Right atrium auricular region (tissue), 2 donors: ENCODE measurements around the gene FKBP5. TPM values are rescaled to one million over a fixed set of nuclear protein-coding genes. Genes with fewer than 3 reads are reported as not detected.

Source experiments
- DNase-seq: peaks from one replicate; pipeline ENCODE4 v3.0.0-alpha.2; 2019; ENCODE audit warnings: low spot score
- H3K27ac ChIP-seq, 2 donors: fragments of 200-600 bp; sonication (generic); 1 replicate in 1 of 2; 2 replicates in 1 of 2; pipeline ENCODE4 v1.5.1; 2016 to 2019
- H3K27me3 ChIP-seq, 2 donors: fragments of 200-600 bp; sonication (generic); one replicate each; pipeline versions ENCODE4 v1.5.1 to v1.6.0; 2017 to 2019
- H3K36me3 ChIP-seq: fragments of 200-600 bp; sonication (generic); one replicate; pipeline ENCODE4 v1.5.1; 2016
- H3K4me1 ChIP-seq, 2 donors: fragments of 200-600 bp; sonication (generic); one replicate each; pipeline versions ENCODE4 v1.5.1 to v1.6.0; 2017 to 2019
- H3K4me3 ChIP-seq, 2 donors: fragments of 200-600 bp; sonication (generic); 1 replicate in 1 of 2; 2 replicates in 1 of 2; pipeline ENCODE4 v1.5.1; 2017 to 2019; ENCODE audit warnings: mild to moderate bottlenecking in 1 of 2, moderate library complexity in 1 of 2
- H3K9me3 ChIP-seq, 2 donors: fragments of 200-600 bp; sonication (generic); one replicate each; pipeline ENCODE4 v1.5.1; 2019
- total RNA-seq, 2 donors: library from RNA; depleted of rRNA; stranded (reverse); fragments of >200 nt; gene quantifications; one replicate each; pipeline ENCODE4 v1.1.0, GENCODE V29; 2016
- TF ChIP-seq, protein P1 (sequence below), 2 donors: fragments of 200-600 bp; sonication (generic); IDR thresholded peaks; one replicate each; pipeline ENCODE4 v1.5.1; 2019; ENCODE audit warnings: antibody characterized with exemption in 2 of 2

Gene FKBP5
- total RNA-seq, 2 donors from 2014 or later = 135 TPM

DNA sequence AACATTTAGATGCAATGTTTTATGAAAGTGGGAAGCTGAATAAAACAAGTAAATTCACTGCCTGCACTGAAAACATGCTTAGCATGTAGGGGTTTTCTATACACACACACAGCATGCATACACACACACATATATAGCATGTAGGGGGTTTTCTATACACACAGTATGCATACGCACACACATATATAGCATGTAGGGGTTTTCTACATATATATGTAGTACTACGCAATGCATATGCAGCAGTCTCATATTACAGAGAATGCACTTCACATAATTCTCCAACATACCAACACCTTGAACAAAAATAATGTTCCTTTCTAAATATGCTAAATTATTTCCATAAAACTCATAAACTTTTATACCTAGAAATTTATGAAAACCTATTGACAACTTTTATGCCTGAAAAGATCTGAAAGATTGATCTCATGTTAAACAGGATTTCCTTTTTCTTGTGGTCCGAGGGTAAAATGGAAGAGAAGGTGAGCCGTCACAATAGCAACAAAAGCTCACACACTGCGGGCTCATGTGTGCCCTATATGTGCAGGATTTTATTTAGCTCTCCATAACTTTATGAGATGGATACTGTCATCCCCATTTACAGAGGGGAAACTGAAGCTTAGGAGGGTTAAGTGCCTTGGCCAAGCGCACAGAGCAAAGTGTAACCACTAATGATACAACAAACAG, 94.1 kb downstream of the FKBP5 start:
- Histone ChIP-seq H3K27ac (peak overlapping the region in 1 of 2 donors; percentile 21), H3K4me1 (peaks cover 0 to 76% of the 10 kb centered on the region in 2 donors), H3K9me3 (no peaks in the 10 kb centered on the region), H3K27me3 (no peaks in the 10 kb centered on the region), H3K36me3 (peaks cover 72% of the 10 kb centered on the region), H3K4me3 (no peak overlapping the region)
- TF ChIP-seq, protein P1, sequence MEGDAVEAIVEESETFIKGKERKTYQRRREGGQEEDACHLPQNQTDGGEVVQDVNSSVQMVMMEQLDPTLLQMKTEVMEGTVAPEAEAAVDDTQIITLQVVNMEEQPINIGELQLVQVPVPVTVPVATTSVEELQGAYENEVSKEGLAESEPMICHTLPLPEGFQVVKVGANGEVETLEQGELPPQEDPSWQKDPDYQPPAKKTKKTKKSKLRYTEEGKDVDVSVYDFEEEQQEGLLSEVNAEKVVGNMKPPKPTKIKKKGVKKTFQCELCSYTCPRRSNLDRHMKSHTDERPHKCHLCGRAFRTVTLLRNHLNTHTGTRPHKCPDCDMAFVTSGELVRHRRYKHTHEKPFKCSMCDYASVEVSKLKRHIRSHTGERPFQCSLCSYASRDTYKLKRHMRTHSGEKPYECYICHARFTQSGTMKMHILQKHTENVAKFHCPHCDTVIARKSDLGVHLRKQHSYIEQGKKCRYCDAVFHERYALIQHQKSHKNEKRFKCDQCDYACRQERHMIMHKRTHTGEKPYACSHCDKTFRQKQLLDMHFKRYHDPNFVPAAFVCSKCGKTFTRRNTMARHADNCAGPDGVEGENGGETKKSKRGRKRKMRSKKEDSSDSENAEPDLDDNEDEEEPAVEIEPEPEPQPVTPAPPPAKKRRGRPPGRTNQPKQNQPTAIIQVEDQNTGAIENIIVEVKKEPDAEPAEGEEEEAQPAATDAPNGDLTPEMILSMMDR (IDR thresholded peaks at IDR 0.05) = no peak
- no peak for DNase-seq

DNA sequence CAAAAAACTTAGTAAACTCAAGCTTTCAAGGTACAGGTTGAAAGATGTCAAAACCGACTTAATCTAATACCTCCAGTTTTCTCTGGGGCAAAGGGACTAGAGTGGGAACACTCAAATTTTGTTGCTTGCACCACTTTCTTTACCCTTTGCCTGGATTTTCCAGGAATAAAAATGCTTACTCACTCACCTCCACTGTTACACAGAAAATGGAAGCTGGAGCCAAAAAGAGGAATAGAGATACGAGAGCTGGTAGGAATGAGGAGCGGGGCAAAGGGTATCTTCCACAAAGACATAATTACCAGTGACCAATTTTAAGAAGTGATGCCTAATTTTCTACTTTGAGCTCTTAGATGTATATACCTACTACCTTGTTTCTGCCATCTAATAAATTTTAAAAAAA, 96.5 kb downstream of the FKBP5 start:
- no peak for DNase-seq
- Histone ChIP-seq H3K4me3 (no peak overlapping the region), H3K4me1 (peaks cover 0 to 76% of the 10 kb centered on the region in 2 donors), H3K27me3 (no peaks in the 10 kb centered on the region), H3K36me3 (peaks cover 87% of the 10 kb centered on the region), H3K9me3 (no peaks in the 10 kb centered on the region), H3K27ac (peak overlapping the region; percentile 87 to 90)
- TF ChIP-seq, protein P1 (IDR thresholded peaks at IDR 0.05) = no peak

DNA sequence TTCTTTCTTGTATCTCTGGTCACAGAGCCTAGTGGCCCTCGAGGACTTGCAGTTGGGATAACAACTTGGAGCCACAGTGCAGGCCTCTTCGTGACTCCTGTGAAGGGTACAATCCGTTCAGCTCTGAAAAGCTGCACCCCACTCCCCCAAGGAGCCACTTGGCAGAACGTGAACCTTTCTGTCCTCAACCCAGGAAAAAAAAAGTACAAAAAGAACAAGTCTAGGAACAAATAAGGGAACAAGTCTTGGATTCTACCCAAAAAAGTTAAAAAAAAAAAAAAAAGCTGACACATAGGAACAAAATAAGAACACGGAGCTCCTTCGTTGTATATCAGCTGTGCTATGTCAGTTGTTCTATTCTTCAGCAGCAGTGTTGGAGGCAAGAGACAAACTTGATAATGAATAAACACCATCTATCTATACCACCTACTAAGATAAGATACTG, 98.1 kb downstream of the FKBP5 start:
- Histone ChIP-seq H3K27ac (peak overlapping the region; percentile 87 to 90), H3K27me3 (no peaks in the 10 kb centered on the region), H3K4me1 (peaks cover 0 to 76% of the 10 kb centered on the region in 2 donors), H3K4me3 (no peak overlapping the region), H3K9me3 (no peaks in the 10 kb centered on the region), H3K36me3 (peaks cover 87% of the 10 kb centered on the region)
- TF ChIP-seq, protein P1 (IDR thresholded peaks at IDR 0.05) = no peak
- DNase-seq = peak; percentile 84

DNA sequence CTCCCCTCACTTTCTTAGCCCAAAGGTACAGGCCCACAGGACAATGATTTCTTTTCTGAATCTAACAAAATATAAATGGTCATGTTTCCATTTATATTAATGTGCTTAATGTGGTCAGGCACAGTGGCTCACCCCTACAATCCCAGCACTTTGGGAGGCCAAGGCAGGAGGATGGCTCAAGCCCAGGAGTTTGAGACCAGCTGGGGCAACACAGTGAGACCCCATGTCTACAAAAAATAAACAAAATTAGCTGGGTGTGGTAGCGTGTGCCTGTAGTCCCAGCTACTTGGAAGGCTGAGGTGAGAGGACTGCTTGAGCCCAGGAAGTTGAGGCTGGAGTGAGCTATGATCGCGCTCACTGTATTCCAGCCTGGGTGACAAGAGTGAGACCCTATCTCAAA, 98.8 kb downstream of the FKBP5 start:
- Histone ChIP-seq H3K27ac (peak overlapping the region; percentile 87 to 90), H3K4me1 (peaks cover 0 to 77% of the 10 kb centered on the region in 2 donors), H3K4me3 (no peak overlapping the region), H3K9me3 (no peaks in the 10 kb centered on the region), H3K36me3 (peaks cover 82% of the 10 kb centered on the region), H3K27me3 (no peaks in the 10 kb centered on the region)
- TF ChIP-seq, protein P1 (IDR thresholded peaks at IDR 0.05) = no peak
- no peak for DNase-seq

DNA sequence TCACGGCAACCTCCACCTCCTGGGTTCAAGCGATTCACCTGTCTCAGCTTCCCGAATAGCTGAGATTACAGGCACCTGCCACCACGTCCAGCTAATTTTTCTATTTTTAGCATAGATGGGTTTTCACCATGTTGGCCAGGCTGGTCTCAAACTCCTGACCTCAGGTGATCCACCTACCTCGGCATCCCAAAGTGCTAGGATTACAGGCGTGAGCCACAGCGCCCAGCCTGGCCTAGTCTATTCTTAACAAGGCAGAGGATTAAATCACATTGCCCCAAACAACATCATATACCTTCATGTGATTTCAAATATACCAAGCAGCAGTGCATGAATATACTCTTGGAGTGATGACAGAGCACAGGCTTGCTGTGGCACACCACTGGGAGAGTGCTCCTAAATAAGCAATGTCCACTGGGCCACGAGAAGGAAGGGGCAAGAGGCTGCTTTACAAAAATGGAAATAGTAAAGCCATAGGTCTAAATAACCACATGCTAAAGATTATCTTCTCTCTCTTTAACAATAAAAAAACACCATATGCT, 99.4 kb downstream of the FKBP5 start:
- H3K4me1 ChIP-seq = peaks cover 0 to 84% of the 10 kb centered on the region in 2 donors
- no peaks in the 10 kb centered on the region for H3K27me3 ChIP-seq
- TF ChIP-seq, protein P1 (IDR thresholded peaks at IDR 0.05) = no peak
- peak overlapping the region; percentile 87 to 90 for H3K27ac ChIP-seq
- H3K9me3 ChIP-seq = no peaks in the 10 kb centered on the region
- H3K36me3 ChIP-seq = peaks cover 77% of the 10 kb centered on the region
- DNase-seq = no peak
- no peak overlapping the region for H3K4me3 ChIP-seq
